Uterus (tissue), 2 donors: ENCODE measurements around the gene PABPN1L.

Experiments used
- CTCF ChIP-seq, 4 experiments: fragments of 200-600 bp in 2 of 4; fragments of 450-650 bp in 2 of 4; sonication (generic) in 2 of 4; IDR thresholded peaks; one replicate each; pipeline ENCODE4 v1.5.1; 2016 to 2019; ENCODE audit warnings: antibody characterized with exemption in 4 of 4, mild to moderate bottlenecking in 2 of 4, moderate library complexity in 1 of 4
- POLR2A ChIP-seq, 2 donors: fragments of 450-650 bp; IDR thresholded peaks; one replicate each; pipeline ENCODE4 v1.6.1; 2016; ENCODE audit warnings: antibody characterized with exemption in 2 of 2, mild to moderate bottlenecking in 1 of 2, moderate library complexity in 1 of 2

- TF ChIP-seq POLR2A (IDR thresholded peaks at IDR 0.05) (no peak), CTCF (IDR thresholded peaks at IDR 0.05) (no peak)
These were observed 47.3 kb downstream of the PABPN1L start for GRCh38 chr16:88819126-88819525.
